ENCODE results near the gene ADAMTS15. TPM values are rescaled to one million over a fixed set of nuclear protein-coding genes. Genes with fewer than 3 reads are reported as not detected.

The ADAMTS15 gene
- total RNA-seq, 3 donors from 2014 or later (not counting 1 experiment from before 2014, with no cell fraction given): 0.20 TPM; not detected in 2

DNA sequence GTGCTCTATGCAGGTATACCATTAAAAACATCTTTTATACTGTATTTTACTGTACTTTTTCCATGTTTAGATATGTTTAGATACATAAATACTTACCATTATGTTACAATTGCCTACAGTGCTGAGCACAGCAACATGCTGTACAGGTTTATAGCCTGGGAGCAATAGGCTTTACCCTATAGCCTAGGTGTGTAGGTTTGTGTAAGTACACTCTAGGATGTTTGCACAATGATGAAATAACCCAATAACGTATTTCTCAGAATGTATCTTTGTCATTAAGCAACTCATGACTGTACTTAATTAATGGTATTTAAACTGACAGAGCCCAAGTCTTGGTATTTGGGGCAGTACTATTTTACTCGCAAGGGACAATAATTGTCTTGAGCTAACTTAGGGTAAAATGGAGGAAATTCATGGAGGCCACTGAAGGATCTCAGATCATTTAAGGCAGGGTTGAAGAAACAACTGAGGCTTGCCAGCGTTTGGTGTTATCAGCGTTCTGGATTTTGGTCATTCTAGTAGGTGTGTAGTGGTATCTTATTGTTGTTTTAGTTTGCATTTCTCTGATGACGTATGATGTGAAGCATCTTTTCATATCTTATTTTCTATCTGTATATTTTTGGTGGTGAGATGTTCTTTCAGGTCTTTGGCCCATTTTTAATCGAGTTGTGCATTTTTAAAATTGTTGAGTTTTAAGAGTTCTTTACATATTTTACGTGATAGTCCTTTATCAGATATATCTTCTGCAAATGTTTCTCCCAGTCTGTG is 42.4 kb downstream of the ADAMTS15 start:
- ATAC-seq: no peak
- no peak for DNase-seq
- Mint-ChIP-seq H3K27ac (no peak overlapping the region), H3K27me3 (ENCODE audit: low read depth in 2 of 2) (peaks cover 12 to 26% of the 10 kb centered on the region in 2 donors), H3K36me3 (no peaks in the 10 kb centered on the region), H3K9me3 (no peaks in the 10 kb centered on the region), H3K4me3 (no peak overlapping the region), H3K4me1 (no peaks in the 10 kb centered on the region)
- Histone ChIP-seq H3K36me3 (ENCODE audit: control insufficient read depth, insufficient read depth, low read length) (no peaks in the 10 kb centered on the region), H3K27me3 (ENCODE audit: control insufficient read depth, insufficient read depth, low read length) (no peaks in the 10 kb centered on the region), H3K9me3 (ENCODE audit: control insufficient read depth, insufficient read depth, low read length) (no peaks in the 10 kb centered on the region), H3K4me3 (ENCODE audit: low read length) (no peak overlapping the region), H3K4me1 (ENCODE audit: control insufficient read depth, insufficient read depth, low read length) (no peaks in the 10 kb centered on the region), H3K27ac (ENCODE audit: low read length) (no peak overlapping the region)
- WGBS (ENCODE audit: insufficient coverage): 90% methylated on average over 6 of the region's 7 CpGs
- TF ChIP-seq, protein P1, sequence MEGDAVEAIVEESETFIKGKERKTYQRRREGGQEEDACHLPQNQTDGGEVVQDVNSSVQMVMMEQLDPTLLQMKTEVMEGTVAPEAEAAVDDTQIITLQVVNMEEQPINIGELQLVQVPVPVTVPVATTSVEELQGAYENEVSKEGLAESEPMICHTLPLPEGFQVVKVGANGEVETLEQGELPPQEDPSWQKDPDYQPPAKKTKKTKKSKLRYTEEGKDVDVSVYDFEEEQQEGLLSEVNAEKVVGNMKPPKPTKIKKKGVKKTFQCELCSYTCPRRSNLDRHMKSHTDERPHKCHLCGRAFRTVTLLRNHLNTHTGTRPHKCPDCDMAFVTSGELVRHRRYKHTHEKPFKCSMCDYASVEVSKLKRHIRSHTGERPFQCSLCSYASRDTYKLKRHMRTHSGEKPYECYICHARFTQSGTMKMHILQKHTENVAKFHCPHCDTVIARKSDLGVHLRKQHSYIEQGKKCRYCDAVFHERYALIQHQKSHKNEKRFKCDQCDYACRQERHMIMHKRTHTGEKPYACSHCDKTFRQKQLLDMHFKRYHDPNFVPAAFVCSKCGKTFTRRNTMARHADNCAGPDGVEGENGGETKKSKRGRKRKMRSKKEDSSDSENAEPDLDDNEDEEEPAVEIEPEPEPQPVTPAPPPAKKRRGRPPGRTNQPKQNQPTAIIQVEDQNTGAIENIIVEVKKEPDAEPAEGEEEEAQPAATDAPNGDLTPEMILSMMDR (IDR thresholded peaks at IDR 0.05): no peak
- intact Hi-C loops (cut with micrococcal nuclease): no loop called here

DNA sequence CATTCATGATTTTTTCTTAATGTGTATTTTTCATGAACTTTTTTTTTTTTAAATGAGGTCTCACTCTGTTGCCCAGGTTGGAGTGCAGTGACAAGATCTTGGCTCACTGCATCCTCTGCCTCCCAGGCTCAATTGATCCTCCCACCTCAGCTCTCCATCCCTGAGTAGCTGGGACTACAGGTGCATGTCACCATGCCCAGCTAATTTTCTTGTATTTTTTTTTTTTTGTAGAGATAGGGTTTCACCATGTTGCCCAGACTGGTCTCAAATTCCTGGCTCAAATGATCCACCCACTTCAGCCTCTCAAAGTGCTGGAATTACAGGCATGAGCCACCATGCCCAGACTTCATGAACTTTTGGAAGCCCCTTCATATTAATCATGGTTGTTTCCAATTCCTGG is 49.7 kb downstream of the ADAMTS15 start:
- TF ChIP-seq, protein P1 (IDR thresholded peaks at IDR 0.05): no peak
- Histone ChIP-seq H3K4me3 (ENCODE audit: low read length) (no peak overlapping the region), H3K36me3 (ENCODE audit: control insufficient read depth, insufficient read depth, low read length) (no peaks in the 10 kb centered on the region), H3K9me3 (ENCODE audit: control insufficient read depth, insufficient read depth, low read length) (no peaks in the 10 kb centered on the region), H3K4me1 (ENCODE audit: control insufficient read depth, insufficient read depth, low read length) (no peaks in the 10 kb centered on the region), H3K27ac (ENCODE audit: low read length) (no peak overlapping the region), H3K27me3 (ENCODE audit: control insufficient read depth, insufficient read depth, low read length) (peaks cover 2% of the 10 kb centered on the region)
- Mint-ChIP-seq H3K36me3 (peaks cover 1% of the 10 kb centered on the region), H3K4me3 (no peak overlapping the region), H3K27ac (no peak overlapping the region), H3K27me3 (ENCODE audit: low read depth in 2 of 2) (peaks cover 23 to 53% of the 10 kb centered on the region in 2 donors), H3K9me3 (no peaks in the 10 kb centered on the region), H3K4me1 (no peaks in the 10 kb centered on the region)
- DNase-seq (no peak), ATAC-seq (no peak)
- intact Hi-C loops (cut with micrococcal nuclease): no loop called here

DNA sequence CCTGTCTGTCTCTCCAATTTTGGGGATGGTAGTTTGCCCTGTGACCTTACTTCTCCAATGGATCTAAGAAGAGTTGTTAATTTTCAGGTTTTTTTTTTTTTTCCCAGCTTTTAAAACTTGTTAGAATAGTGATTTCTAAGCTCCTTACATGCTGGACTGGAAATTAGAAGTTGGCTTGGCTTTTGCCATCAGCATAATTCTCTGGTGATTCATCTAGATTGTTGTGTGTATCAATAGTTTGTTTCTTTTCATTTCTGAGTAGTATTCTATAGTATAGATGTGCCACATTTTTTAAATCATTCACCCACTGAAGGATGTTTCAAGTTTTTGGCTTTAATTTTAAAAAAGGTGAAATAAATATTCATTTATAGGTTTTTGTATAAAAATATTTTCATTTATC is 51.4 kb downstream of the ADAMTS15 start:
- no peak overlapping the region for H3K4me3 Mint-ChIP-seq
- TF ChIP-seq, protein P1 (IDR thresholded peaks at IDR 0.05): no peak
- peaks cover 4 to 5% of the 10 kb centered on the region in 2 donors for H3K9me3 Mint-ChIP-seq
- H3K9me3 ChIP-seq (ENCODE audit: control insufficient read depth, insufficient read depth, low read length): no peaks in the 10 kb centered on the region
- intact Hi-C loops (cut with micrococcal nuclease): no loop called here
- ATAC-seq (no peak), DNase-seq (no peak)
- H3K27me3 Mint-ChIP-seq (ENCODE audit: low read depth in 2 of 2): peaks cover 21 to 54% of the 10 kb centered on the region in 2 donors
- no peak overlapping the region for H3K4me3 ChIP-seq (ENCODE audit: low read length)
- H3K4me1 Mint-ChIP-seq: no peaks in the 10 kb centered on the region
- H3K4me1 ChIP-seq (ENCODE audit: control insufficient read depth, insufficient read depth, low read length): no peaks in the 10 kb centered on the region
- H3K36me3 Mint-ChIP-seq: peaks cover 9% of the 10 kb centered on the region
- no peak overlapping the region for H3K27ac ChIP-seq (ENCODE audit: low read length)
- H3K27me3 ChIP-seq (ENCODE audit: control insufficient read depth, insufficient read depth, low read length): peaks cover 2% of the 10 kb centered on the region
- H3K27ac Mint-ChIP-seq: no peak overlapping the region
- H3K36me3 ChIP-seq (ENCODE audit: control insufficient read depth, insufficient read depth, low read length): no peaks in the 10 kb centered on the region

DNA sequence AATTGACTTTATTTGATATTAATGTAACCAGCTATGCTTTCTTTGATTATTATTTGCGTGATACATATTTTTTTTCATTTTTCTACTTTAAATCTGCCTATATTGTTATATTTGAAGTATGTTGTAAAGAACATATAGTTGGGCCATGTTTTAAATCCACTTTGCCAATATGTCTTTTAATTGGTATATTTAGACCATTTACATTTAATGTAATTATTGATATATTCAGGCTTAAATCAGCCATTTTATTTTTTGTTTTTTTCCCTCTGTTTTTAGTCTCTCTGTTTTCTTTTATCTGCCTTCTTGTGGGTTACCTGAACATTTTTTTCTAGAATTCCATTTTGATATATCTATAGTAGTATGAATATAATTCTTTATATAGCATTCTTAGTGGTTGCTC is 55.9 kb downstream of the ADAMTS15 start:
- ATAC-seq: no peak
- H3K27me3 ChIP-seq (ENCODE audit: control insufficient read depth, insufficient read depth, low read length): no peaks in the 10 kb centered on the region
- H3K9me3 Mint-ChIP-seq: peaks cover 4 to 11% of the 10 kb centered on the region in 2 donors
- no peaks in the 10 kb centered on the region for H3K4me1 Mint-ChIP-seq
- no peak overlapping the region for H3K4me3 ChIP-seq (ENCODE audit: low read length)
- no CpG with 5 or more reads among the region's 1 CpG for WGBS (ENCODE audit: insufficient coverage)
- TF ChIP-seq, protein P1 (IDR thresholded peaks at IDR 0.05): no peak
- H3K4me1 ChIP-seq (ENCODE audit: control insufficient read depth, insufficient read depth, low read length): no peaks in the 10 kb centered on the region
- peaks cover 8% of the 10 kb centered on the region for H3K9me3 ChIP-seq (ENCODE audit: control insufficient read depth, insufficient read depth, low read length)
- intact Hi-C loops (cut with micrococcal nuclease): no loop called here
- peaks cover 15 to 41% of the 10 kb centered on the region in 2 donors for H3K27me3 Mint-ChIP-seq (ENCODE audit: low read depth in 2 of 2)
- no peak overlapping the region for H3K27ac Mint-ChIP-seq
- no peak for DNase-seq
- H3K4me3 Mint-ChIP-seq: no peak overlapping the region
- no peaks in the 10 kb centered on the region for H3K36me3 ChIP-seq (ENCODE audit: control insufficient read depth, insufficient read depth, low read length)
- H3K36me3 Mint-ChIP-seq: peaks cover 15% of the 10 kb centered on the region
- no peak overlapping the region for H3K27ac ChIP-seq (ENCODE audit: low read length)

Measured in natural killer cell (primary cell).